Renal cortex interstitium (tissue), 11 donors: ENCODE data around the gene STAP2. TPM values are rescaled to one million over a fixed set of nuclear protein-coding genes. Genes with fewer than 3 reads are reported as not detected.

Experiments
- DNase-seq, 11 donors: peaks; one replicate each; pipeline ENCODE4 v3.0.0-alpha.2; 2013; ENCODE audit warnings: low read depth in 9 of 11, low spot score in 4 of 11; ENCODE audit errors: extremely low read depth in 1 of 11
- polyA plus RNA-seq, 3 donors: library from polyadenylated mRNA; unstranded; fragments of 120-200 nt; gene quantifications; one replicate each; pipeline ENCODE4 v1.2.1, GENCODE V29; 2013; ENCODE audit not compliant: insufficient read length in 3 of 3

Gene STAP2
- polyA plus RNA-seq, 3 donors: 23.8 to 37.6 (median 28.7) TPM

DNA sequence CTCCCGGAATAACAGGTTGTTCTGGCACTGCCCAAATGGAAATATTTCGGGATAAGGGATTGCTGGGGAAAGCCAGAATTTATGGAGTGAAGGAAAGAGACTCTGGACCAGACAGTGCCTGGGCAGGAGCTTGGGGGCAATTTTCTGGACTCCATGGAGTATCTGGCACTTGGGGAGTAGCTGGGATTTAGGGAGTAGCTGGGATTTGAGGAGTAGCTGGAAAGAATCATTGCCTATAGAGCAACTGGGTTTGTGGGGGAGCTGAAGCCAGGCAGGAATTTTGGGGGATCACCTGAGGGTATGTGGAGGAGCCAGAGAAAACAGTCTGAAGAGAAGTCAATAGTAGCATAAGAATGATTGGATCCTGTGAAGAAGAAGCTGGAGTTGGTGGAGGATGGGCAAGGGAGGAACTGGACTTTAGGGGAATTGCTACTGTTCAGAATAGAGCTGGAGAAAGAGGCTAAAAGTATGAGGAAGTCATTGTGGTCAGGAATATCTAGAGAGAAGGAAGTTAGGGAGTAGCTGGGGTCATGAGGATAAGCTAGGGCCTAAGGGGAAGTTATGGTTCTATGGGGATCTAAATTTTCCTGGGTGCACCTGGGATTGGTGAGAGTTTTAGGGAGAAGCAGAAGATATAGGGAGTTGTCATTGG, 19.4 kb downstream of the STAP2 start:
- DNase-seq: no peak

DNA sequence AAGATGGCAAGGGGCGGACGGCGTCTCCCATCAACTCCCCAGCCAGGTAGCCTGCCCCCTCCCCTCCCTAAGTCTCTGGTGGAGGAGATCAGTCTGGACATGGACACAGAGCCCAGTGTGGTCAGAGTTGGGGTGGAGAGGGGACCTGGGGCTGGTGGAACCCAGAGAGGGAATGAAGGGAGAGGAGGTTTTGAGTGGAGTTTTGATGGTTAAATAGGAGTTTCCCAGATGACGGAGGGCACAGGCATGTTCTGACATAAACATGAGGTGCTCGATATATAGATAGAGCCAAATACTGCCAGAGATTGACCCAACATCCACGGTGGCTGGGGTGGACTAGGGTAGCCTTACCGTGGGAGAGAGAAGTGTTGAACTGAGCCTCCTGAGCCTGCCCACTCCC, 20.2 kb downstream of the STAP2 start:
- no peak for DNase-seq

DNA sequence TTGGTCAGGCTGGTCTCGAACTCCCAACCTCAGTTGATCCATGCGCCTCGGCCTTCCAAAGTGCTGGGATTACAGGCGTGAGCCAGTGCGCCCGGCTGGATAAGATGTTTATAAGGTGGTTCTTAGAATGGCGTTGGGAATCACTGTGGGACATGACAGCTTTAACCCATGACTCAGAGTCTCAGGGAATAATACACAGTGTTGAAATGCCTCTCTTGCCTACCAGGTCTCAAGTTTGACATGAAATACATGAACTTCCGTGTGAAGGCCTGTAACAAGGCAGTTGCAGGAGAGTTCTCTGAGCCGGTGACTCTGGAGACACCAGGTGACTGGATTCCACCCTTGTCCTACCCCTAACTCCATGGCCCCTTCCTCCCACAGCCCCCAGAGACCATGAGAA, 21.7 kb downstream of the STAP2 start:
- no peak for DNase-seq

DNA sequence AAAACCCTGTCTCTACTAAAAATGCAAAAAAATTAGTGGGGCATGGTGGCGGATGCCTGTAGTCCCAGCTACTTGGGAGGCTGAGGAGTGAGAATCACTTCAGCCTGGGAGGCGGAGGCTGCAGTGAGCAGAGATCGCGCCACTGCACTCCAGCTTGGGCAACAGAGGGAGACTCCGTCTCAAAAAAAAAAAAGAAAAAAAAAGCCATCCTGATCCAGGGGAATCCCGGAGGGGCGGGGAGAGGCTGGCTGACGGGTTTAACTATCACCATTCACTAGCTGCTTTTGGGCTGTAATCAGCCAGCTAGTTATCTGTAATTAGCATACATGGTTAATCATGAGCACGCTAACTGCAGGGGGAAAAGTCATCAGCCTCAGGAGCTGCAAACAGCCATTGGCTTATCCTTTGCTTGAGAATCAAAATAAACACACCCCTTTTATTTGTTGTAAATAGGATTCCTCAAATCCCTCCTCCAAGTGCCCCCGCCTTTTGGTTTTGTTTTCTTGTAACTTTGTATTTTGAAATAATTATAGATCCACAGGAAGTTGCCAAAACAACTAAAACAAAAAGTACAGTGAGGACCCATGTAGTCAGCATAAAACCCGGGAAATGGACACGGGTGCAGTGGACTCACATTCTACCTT, 24.7 kb downstream of the STAP2 start:
- no peak for DNase-seq

GRCh38 chr19:4310247-4311121, 28.1 kb downstream of the STAP2 start:
- no peak for DNase-seq

GRCh38 chr19:4305659-4306058, 33.0 kb downstream of the STAP2 start:
- DNase-seq: no peak

DNA sequence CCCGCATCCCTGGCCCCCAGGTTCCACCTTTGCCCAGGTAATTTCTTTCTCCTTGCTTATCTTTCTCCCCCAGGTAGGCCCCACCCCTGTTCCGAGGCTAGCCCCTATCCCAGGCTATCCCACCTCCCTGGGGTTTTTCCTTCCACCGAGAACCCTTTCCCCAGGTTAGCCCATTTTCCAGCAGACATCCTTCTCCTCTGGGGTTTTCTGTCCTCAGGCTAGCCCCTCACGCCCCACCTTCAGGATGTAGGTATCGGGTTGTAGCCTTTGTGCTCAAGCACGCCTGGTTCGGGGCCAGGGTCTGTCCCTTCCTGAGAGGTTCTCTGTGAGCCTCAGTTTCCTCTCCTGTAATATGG, 33.4 kb downstream of the STAP2 start:
- DNase-seq: no peak

GRCh38 chr19:4304538-4305256, 33.9 kb downstream of the STAP2 start, which contains the start of gene FSD1:
Gene FSD1, plus strand, starts transcription at chr19:4304598. Its CDS starts 149 bp downstream, at chr19:4304747.
- DNase-seq: peak in 3 of 11 donors; percentile 29 to 39 (median 32)

DNA sequence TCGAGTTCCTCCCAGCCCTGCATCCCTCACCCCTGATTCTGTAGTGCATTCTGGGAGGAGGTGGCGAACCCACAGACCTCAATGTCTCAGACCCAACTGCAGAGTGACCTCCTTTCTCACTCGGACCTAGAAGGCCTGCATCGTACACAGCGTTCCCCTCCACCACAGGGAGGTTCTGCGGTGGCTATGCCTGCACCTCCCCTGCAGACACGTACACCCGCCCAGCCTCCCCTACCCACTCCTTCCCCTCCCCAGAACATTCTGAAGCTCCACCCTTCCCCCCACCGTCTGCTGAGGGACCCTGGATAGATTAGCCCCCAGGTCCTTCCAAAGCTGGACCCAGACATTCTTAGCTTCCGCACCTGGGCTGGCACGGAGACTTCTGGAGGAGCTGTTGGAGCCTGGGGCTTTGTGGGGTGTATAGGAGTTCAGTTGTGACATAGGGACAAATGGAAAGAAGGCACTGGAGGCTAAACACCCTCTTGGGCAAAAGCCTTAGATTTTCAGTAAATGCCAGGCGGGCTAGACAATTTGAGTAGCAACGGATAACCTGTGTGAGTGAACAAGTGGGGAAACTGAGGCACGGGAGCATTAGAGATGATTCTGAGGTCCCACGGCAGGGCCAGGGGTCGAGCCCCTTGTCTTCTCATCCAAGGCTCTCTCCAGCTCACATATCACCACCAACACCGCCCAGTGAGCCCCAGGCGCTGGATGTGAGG, 34.6 kb downstream of the STAP2 start:
- no peak for DNase-seq

DNA sequence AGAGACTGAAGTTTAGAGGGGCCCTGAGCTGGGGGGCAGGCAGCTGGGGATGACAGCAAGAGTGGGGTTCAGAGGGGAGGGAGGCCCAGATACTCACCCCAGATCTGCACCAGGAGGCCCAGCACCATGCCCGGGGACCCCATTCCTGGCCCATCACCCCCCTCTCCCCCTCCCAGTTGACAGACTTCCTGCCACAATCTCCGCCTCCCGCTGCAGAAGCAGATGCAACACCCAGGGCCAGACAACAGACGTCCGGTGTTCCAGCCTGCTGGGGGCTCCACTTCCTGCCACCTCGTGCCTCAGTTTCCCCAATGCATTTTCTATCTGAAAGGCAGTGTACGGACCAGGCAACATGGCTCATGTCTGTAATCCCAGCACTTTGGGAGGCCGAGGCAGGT, 36.4 kb downstream of the STAP2 start, which contains the start of gene TMIGD2:
Gene TMIGD2 (minus strand): TSS at position 147 of the 398 bp plus-strand sequence. CDS start 4 bp downstream, at position 143.
- no peak for DNase-seq

GRCh38 chr19:4301590-4302242, 36.9 kb downstream of the STAP2 start:
- DNase-seq: no peak

- no peak for DNase-seq
Measured at GRCh38 chr19:4300589-4300988, 38.0 kb downstream of the STAP2 start.

DNA sequence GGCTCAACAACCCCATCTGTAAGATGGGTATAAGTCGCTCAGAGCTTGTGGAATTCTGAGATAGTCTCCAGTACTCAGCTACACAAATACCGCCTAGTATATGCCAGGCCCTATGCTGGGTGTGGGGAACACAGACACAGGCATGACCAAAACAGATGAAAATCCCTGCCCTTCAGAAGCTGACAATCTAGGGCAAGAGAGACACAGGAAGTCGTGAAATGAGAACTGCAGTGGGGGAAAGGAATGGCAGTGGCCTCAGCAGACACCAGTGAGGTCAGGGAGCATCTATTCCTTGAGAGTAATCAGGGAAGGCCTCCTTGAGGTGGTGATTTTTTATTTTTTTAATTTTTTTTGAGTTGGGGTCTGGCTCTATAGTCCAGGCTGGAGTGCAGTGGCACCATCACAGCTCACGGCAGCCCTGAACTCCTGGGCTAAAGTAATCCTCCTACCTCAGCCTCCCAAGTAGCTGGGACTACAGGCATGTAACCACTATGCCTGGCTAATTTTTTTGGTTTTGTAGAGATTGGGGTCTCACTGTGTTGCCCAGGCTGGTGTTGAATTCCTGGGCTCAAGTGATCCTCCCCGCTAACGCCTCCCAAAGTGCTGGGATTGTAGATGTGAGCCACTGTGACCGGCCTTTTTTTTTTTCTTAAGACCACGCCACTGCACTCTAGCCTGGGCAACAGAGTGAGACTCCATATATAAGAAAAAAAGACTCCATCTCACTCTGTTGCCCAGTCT, 39.6 kb downstream of the STAP2 start:
- DNase-seq: no peak

- no peak for DNase-seq
Measured at GRCh38 chr19:4297901-4298809, 40.5 kb downstream of the STAP2 start.

- no peak for DNase-seq
Measured at GRCh38 chr19:4295972-4296771, 42.5 kb downstream of the STAP2 start.

DNA sequence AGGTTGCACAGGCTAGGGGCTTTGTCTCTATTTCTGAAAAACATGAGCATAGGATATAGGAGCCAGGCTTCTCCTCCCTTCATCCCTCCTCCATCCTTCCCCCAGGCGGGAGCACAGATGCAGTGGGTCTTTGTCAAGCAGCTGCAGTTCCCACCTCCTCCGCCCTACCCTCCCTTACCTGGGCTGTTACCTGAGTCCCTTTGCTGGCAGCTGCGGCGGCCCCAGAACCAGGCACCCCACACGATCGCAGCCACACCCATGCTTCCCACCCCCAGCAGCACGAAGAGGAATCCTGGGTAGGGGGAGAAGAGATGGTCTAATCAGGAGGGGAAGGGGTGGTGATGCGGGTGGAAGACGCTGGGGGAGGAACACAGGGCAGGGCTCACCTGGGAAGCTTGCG, 44.2 kb downstream of the STAP2 start:
- no peak for DNase-seq
